HCT116 (cell line): ENCODE measurements around the gene SYNJ1.

Experiments
- CBX3 ChIP-seq: IDR thresholded peaks from 2 replicates; pipeline ENCODE4 v1.6.1; 2012; ENCODE audit warnings: low read depth
- EZH2 ChIP-seq: fragments of 200-600 bp; sonication (generic); IDR thresholded peaks from 2 replicates; pipeline ENCODE4 v1.6.1; 2017; ENCODE audit warnings: antibody characterized with exemption, mixed run types
- EZH2phosphoT487 ChIP-seq: fragments of 200-600 bp; IDR thresholded peaks from 2 replicates; pipeline ENCODE4 v1.6.1; 2018; ENCODE audit warnings: antibody characterized with exemption, borderline replicate concordance
- POLR2A ChIP-seq: IDR thresholded peaks from 2 replicates; pipeline ENCODE4 v1.7.0; 2011; ENCODE audit warnings: borderline replicate concordance; ENCODE audit not compliant: insufficient read depth, insufficient read length; ENCODE audit errors: extremely low read depth
- POLR2AphosphoS5 ChIP-seq: IDR thresholded peaks from 2 replicates; pipeline ENCODE4 v1.6.1; 2011; ENCODE audit warnings: mild to moderate bottlenecking, low read depth, low read length, moderate library complexity
- YY1 ChIP-seq: IDR thresholded peaks from 2 replicates; pipeline ENCODE4 v1.6.1; 2011; ENCODE audit warnings: low read length, low read depth, moderate library complexity, mild to moderate bottlenecking; ENCODE audit not compliant: insufficient replicate concordance; ENCODE audit errors: extremely low read depth
- TF ChIP-seq, protein P1 (sequence below), 3 experiments: fragments of 200-600 bp in 1 of 3; sonication (generic) in 1 of 3; IDR thresholded peaks in 2 of 3; conservative IDR thresholded peaks in 1 of 3; 2 replicates each; pipeline ENCODE4 v1.5.1; 2012 to 2017; ENCODE audit warnings: low read depth in 2 of 3, low read length in 2 of 3, antibody characterized with exemption in 1 of 3, borderline replicate concordance in 1 of 3, control low read depth in 1 of 3, mild to moderate bottlenecking in 1 of 3, mixed read lengths in 1 of 3, mixed run types in 1 of 3, moderate library complexity in 1 of 3; ENCODE audit not compliant: insufficient read depth in 1 of 3
- TF ChIP-seq, protein P2 (sequence below): IDR thresholded peaks from 2 replicates; pipeline ENCODE4 v1.6.1; 2011; ENCODE audit warnings: mild to moderate bottlenecking, low read length, moderate library complexity; ENCODE audit not compliant: insufficient replicate concordance; ENCODE audit errors: extremely low read depth

GRCh38 chr21:32592929-32593502 lies 134.8 kb downstream of the SYNJ1 start:
- no peak for TF ChIP-seq EZH2
- TF ChIP-seq, protein P1, sequence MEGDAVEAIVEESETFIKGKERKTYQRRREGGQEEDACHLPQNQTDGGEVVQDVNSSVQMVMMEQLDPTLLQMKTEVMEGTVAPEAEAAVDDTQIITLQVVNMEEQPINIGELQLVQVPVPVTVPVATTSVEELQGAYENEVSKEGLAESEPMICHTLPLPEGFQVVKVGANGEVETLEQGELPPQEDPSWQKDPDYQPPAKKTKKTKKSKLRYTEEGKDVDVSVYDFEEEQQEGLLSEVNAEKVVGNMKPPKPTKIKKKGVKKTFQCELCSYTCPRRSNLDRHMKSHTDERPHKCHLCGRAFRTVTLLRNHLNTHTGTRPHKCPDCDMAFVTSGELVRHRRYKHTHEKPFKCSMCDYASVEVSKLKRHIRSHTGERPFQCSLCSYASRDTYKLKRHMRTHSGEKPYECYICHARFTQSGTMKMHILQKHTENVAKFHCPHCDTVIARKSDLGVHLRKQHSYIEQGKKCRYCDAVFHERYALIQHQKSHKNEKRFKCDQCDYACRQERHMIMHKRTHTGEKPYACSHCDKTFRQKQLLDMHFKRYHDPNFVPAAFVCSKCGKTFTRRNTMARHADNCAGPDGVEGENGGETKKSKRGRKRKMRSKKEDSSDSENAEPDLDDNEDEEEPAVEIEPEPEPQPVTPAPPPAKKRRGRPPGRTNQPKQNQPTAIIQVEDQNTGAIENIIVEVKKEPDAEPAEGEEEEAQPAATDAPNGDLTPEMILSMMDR (IDR thresholded peaks at IDR 0.05 in 2 of 3, conservative IDR thresholded peaks at IDR 0.05 in 1 of 3; ENCODE audit: borderline replicate concordance in 1 of 3, insufficient read depth in 1 of 3, low read depth in 2 of 3, low read length in 2 of 3), result no peak
- no peak for TF ChIP-seq CBX3
- no peak for TF ChIP-seq POLR2A
- no peak for TF ChIP-seq EZH2phosphoT487
- TF ChIP-seq, protein P2, sequence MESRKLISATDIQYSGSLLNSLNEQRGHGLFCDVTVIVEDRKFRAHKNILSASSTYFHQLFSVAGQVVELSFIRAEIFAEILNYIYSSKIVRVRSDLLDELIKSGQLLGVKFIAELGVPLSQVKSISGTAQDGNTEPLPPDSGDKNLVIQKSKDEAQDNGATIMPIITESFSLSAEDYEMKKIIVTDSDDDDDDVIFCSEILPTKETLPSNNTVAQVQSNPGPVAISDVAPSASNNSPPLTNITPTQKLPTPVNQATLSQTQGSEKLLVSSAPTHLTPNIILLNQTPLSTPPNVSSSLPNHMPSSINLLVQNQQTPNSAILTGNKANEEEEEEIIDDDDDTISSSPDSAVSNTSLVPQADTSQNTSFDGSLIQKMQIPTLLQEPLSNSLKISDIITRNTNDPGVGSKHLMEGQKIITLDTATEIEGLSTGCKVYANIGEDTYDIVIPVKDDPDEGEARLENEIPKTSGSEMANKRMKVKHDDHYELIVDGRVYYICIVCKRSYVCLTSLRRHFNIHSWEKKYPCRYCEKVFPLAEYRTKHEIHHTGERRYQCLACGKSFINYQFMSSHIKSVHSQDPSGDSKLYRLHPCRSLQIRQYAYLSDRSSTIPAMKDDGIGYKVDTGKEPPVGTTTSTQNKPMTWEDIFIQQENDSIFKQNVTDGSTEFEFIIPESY, result no peak
- TF ChIP-seq POLR2AphosphoS5, result no peak
- TF ChIP-seq YY1, result no peak
